CD4-positive, alpha-beta T cell (primary cell): Measurements from ENCODE around the gene ADGRD1. TPM values are rescaled to one million over a fixed set of nuclear protein-coding genes. Genes with fewer than 3 reads are reported as not detected.

ENCODE experiments used
- ATAC-seq: fragments of 200-7000 bp; cut with Tn5 transposase; one replicate; pipeline ENCODE4 v1.10.0; 2022; ENCODE audit warnings: mild to moderate bottlenecking; ENCODE audit not compliant: poor library complexity
- CTCF ChIA-PET: fragments of 350-600 bp; sonication (Branson Sonifier 250); formaldehyde crosslinking; loops from one replicate; lab custom pipeline; 2021; ENCODE audit warnings: antibody characterized with exemption, inconsistent platforms; lab: Charles Lee
- POLR2A ChIA-PET: fragments of 350-600 bp; sonication (Branson Sonifier 250); formaldehyde crosslinking; loops from one replicate; lab custom pipeline; 2021; ENCODE audit warnings: antibody characterized with exemption, inconsistent platforms; lab: Charles Lee
- DNase-seq, 14 experiments: peaks; one replicate each; pipeline ENCODE4 v3.0.0-alpha.2; 2013 to 2020; ENCODE audit warnings: mixed read lengths in 2 of 14
- H3K27ac ChIP-seq, 2 donors: one replicate each; pipeline versions ENCODE4 v1.5.1 to v1.7.0; 2013; ENCODE audit warnings: low read length in 2 of 2, low read depth in 1 of 2, mild to moderate bottlenecking in 1 of 2
- H3K27me3 ChIP-seq, 2 experiments: 1 replicate in 1 of 2; 2 replicates in 1 of 2; pipeline versions ENCODE4 v1.6.1 to v1.7.0; 2013; ENCODE audit warnings: low read length in 2 of 2, control low read depth in 1 of 2, mild to moderate bottlenecking in 1 of 2, moderate library complexity in 1 of 2; ENCODE audit not compliant: insufficient read depth in 2 of 2, control insufficient read depth in 1 of 2
- H3K36me3 ChIP-seq: one replicate; pipeline ENCODE4 v1.6.1; 2013; ENCODE audit warnings: low read length, control low read depth; ENCODE audit not compliant: insufficient read depth
- H3K4me1 ChIP-seq: one replicate; pipeline ENCODE4 v1.6.1; 2013; ENCODE audit warnings: low read length, control low read depth; ENCODE audit not compliant: insufficient read depth
- H3K4me3 ChIP-seq: one replicate; pipeline ENCODE4 v1.5.1; 2013; ENCODE audit warnings: mild to moderate bottlenecking, low read length, moderate library complexity
- H3K9me3 ChIP-seq, 2 experiments: 1 replicate in 1 of 2; 2 replicates in 1 of 2; pipeline versions ENCODE4 v1.6.1 to v1.7.0; 2013; ENCODE audit warnings: low read length in 2 of 2, mild to moderate bottlenecking in 2 of 2, control low read depth in 1 of 2, moderate library complexity in 1 of 2; ENCODE audit not compliant: control insufficient read depth in 1 of 2, insufficient read depth in 1 of 2
- H3K27ac Mint-ChIP-seq: one replicate; pipeline ENCODE4 v1.8.0; 2020; ENCODE audit warnings: mixed read lengths
- H3K27me3 Mint-ChIP-seq: one replicate; pipeline ENCODE4 v1.8.0; 2021; ENCODE audit warnings: mixed read lengths
- H3K36me3 Mint-ChIP-seq: one replicate; pipeline ENCODE4 v1.8.0; 2021; ENCODE audit warnings: low read depth, mixed read lengths
- H3K4me1 Mint-ChIP-seq: one replicate; pipeline ENCODE4 v1.8.0; 2021; ENCODE audit warnings: low read depth, mixed read lengths
- H3K4me3 Mint-ChIP-seq: one replicate; pipeline ENCODE4 v1.8.0; 2020; ENCODE audit warnings: mild to moderate bottlenecking, mixed read lengths
- H3K9me3 Mint-ChIP-seq: one replicate; pipeline ENCODE4 v1.8.0; 2020; ENCODE audit warnings: mixed read lengths
- intact Hi-C, 2 experiments: fragments of 100-400 bp; cut with DNase I in 1 of 2; cut with micrococcal nuclease in 1 of 2; formaldehyde crosslinking; loops; one replicate each; pipeline versions ENCODE4 v1.15.1 to v1.9.0; 2023 to 2025; cut with DNase I, micrococcal nuclease
- total RNA-seq, 174 experiments: library from RNA in 2 of 174; stranded (reverse) in 2 of 174; gene quantifications; one replicate each; pipeline ENCODE4 v1.2.3 and lab custom pipeline; 2021 to 2026
- TF ChIP-seq, protein P1 (sequence below): fragments of 200-600 bp; IDR thresholded peaks from one replicate; pipeline ENCODE4 v1.8.0; 2022; ENCODE audit warnings: antibody characterized with exemption, mild to moderate bottlenecking

Gene ADGRD1
- total RNA-seq, 2 experiments from 2014 or later: 0.22 TPM; not detected in 1

DNA sequence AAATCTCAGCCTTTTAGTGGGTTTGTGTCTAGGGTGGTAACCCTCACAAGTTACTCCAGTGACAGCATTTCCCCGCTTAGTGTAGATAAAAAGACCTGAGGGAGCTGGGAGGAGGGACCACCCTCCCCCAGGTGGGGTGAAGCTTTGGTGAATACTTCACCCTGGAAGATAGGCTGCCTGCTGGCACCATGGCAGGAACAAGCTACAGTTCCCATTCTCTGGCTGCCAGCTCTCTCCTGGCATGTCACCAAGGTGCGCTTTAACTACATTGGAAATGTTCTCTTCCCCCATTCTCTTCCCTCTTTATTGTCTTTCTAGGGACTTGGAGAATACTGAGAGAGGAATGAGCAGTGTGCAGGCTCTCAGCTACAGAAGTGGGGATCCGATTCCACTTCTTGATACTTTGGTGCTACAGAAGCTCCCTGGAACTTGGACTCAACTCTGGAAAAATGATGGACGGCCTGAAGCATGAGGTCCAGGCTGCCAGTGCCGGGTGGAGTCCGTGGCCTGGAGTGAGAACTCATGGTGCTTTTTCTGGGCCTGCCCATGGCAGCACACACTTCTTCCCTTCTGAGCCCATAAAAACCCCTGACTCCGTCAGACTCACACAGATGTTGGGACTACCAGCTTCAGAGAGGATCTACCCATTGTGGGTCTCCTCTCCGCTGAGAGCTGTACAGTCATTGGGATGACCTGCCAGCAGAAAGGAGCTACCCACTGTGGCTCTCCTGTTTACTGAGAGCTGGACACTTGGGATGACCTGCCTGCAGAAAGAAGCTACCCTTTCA, 198.0 kb downstream of the ADGRD1 start:
- peaks cover 0 to 3% of the 10 kb centered on the region in 2 experiments for H3K27me3 ChIP-seq
- Mint-ChIP-seq H3K9me3 (no peaks in the 10 kb centered on the region), H3K4me3 (no peak overlapping the region), H3K27me3 (peaks cover 48% of the 10 kb centered on the region), H3K36me3 (no peaks in the 10 kb centered on the region), H3K27ac (no peak overlapping the region), H3K4me1 (no peaks in the 10 kb centered on the region)
- POLR2A ChIA-PET: no interaction called here
- intact Hi-C loops: no loop called here
- TF ChIP-seq, protein P1, sequence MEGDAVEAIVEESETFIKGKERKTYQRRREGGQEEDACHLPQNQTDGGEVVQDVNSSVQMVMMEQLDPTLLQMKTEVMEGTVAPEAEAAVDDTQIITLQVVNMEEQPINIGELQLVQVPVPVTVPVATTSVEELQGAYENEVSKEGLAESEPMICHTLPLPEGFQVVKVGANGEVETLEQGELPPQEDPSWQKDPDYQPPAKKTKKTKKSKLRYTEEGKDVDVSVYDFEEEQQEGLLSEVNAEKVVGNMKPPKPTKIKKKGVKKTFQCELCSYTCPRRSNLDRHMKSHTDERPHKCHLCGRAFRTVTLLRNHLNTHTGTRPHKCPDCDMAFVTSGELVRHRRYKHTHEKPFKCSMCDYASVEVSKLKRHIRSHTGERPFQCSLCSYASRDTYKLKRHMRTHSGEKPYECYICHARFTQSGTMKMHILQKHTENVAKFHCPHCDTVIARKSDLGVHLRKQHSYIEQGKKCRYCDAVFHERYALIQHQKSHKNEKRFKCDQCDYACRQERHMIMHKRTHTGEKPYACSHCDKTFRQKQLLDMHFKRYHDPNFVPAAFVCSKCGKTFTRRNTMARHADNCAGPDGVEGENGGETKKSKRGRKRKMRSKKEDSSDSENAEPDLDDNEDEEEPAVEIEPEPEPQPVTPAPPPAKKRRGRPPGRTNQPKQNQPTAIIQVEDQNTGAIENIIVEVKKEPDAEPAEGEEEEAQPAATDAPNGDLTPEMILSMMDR: no peak
- CTCF ChIA-PET: no interaction called here
- no peak overlapping the region for H3K27ac ChIP-seq
- H3K4me1 ChIP-seq: no peaks in the 10 kb centered on the region
- ATAC-seq (no peak), DNase-seq (no peak)
- H3K36me3 ChIP-seq: no peaks in the 10 kb centered on the region
- no peak overlapping the region for H3K4me3 ChIP-seq
- H3K9me3 ChIP-seq: no peaks in the 10 kb centered on the region

DNA sequence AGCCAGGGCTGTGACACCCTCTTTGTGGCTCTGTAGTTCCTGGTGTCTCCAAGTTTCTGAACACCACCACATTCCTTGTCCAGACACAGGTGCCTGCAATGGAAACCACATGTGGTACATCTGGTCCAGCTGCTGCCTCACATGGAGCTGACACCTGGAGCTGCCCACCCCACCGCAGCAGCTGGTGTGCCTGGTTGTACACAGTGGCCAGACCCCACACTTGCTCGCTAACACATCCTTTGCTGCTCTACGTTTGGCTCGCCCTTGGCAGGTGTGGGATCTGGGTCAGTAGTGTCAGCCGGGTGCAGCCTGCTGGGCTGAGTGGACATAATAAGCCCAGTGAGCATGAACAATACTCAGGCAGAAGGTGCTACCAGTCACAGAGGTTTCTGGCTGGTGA, 198.9 kb downstream of the ADGRD1 start:
- Mint-ChIP-seq H3K27me3 (peaks cover 47% of the 10 kb centered on the region), H3K4me3 (no peak overlapping the region), H3K4me1 (no peaks in the 10 kb centered on the region), H3K27ac (no peak overlapping the region), H3K9me3 (no peaks in the 10 kb centered on the region), H3K36me3 (no peaks in the 10 kb centered on the region)
- TF ChIP-seq, protein P1: no peak
- ChIA-PET POLR2A (no interaction called here), CTCF (no interaction called here)
- no peak for DNase-seq
- no peak for ATAC-seq
- H3K27me3 ChIP-seq: peaks cover 0 to 3% of the 10 kb centered on the region in 2 experiments
- H3K4me3 ChIP-seq: no peak overlapping the region
- H3K4me1 ChIP-seq: no peaks in the 10 kb centered on the region
- no peaks in the 10 kb centered on the region for H3K9me3 ChIP-seq
- H3K36me3 ChIP-seq: no peaks in the 10 kb centered on the region
- intact Hi-C loops: no loop called here
- no peak overlapping the region for H3K27ac ChIP-seq

DNA sequence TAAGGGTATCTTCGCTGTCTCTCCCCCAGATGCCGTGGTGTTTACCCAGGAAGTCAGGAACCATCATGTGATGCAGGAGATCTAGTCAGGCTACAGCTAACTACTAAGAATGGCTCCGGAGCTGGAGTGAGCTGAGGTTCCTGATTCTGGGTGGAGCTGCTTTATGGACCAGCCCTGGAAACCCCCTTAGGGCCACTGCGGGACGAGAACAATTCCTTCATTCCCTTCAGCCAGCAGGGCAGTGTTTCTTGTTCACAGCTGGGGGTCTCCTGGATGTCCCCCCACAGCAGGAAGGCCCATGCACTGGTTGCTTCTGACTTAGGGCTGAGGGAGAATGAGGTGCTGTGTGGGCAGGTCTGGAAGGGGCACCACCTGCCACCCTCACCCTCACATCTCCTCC, 199.3 kb downstream of the ADGRD1 start:
- no peaks in the 10 kb centered on the region for H3K36me3 Mint-ChIP-seq
- H3K4me1 ChIP-seq: no peaks in the 10 kb centered on the region
- H3K36me3 ChIP-seq: no peaks in the 10 kb centered on the region
- no peak overlapping the region for H3K27ac ChIP-seq
- CTCF ChIA-PET: no interaction called here
- peaks cover 0 to 3% of the 10 kb centered on the region in 2 experiments for H3K27me3 ChIP-seq
- H3K4me3 ChIP-seq: no peak overlapping the region
- TF ChIP-seq, protein P1: no peak
- intact Hi-C loops: no loop called here
- ATAC-seq (no peak), DNase-seq (no peak)
- POLR2A ChIA-PET: no interaction called here
- no peak overlapping the region for H3K4me3 Mint-ChIP-seq
- no peaks in the 10 kb centered on the region for H3K4me1 Mint-ChIP-seq
- H3K27me3 Mint-ChIP-seq: peaks cover 45% of the 10 kb centered on the region
- no peak overlapping the region for H3K27ac Mint-ChIP-seq
- H3K9me3 ChIP-seq: no peaks in the 10 kb centered on the region
- no peaks in the 10 kb centered on the region for H3K9me3 Mint-ChIP-seq
